Measurements from ENCODE around the gene MED25. TPM values are rescaled to one million over a fixed set of nuclear protein-coding genes. Genes with fewer than 3 reads are reported as not detected.

MED25 gene
- total RNA-seq (10 to 100 TPM; 30.3 to 89.9 (median 85.3) TPM), polyA plus RNA-seq (10 to 100 TPM; 34.3 to 67.4 TPM)
- long read RNA-seq, donor 1, partial matches to known transcripts, result 27 of 43 reads
- long read RNA-seq, donor 1, other reads (novel, unspliced or antisense), result 13 of 43 reads
- long read RNA-seq, donor 2, transcript MED25-201 (18 exons, 2,332 nt), result major isoform, 8 of 36 reads
- long read RNA-seq, donor 2, partial matches to known transcripts, result 24 of 36 reads
- long read RNA-seq, donor 2, other reads (novel, unspliced or antisense), result 0 of 36 reads
- long read RNA-seq, donor 3, transcript MED25-201 (18 exons, 2,332 nt), result major isoform, 26 of 134 reads
- long read RNA-seq, donor 3, partial matches to known transcripts, result 83 of 134 reads
- long read RNA-seq, donor 3, other reads (novel, unspliced or antisense), result 23 of 134 reads

GRCh38 chr19:49817964-49818648 lies at the start of gene MED25:
Gene MED25 (plus strand): TSS chr19:49818289. CDS start chr19:49818342, 53 bp downstream.
- H3K4me3 ChIP-seq, result peak within 1 kb of the TSS; percentile 80

GRCh38 chr19:49770529-49770928 lies 47.6 kb upstream of the MED25 start:
- no peak for DNase-seq
- peaks cover 12% of the 10 kb centered on the region for H3K4me1 ChIP-seq (ENCODE audit: insufficient read depth)
- no peak overlapping the region for H3K27ac ChIP-seq
- H3K27me3 ChIP-seq, result no peaks in the 10 kb centered on the region
- TF ChIP-seq POLR2A (IDR thresholded peaks at IDR 0.05) (no peak), CTCF (IDR thresholded peaks at IDR 0.05) (no peak), EP300 (IDR thresholded peaks at IDR 0.05) (no peak)
- no peaks in the 10 kb centered on the region for H3K9me3 ChIP-seq
- H3K36me3 ChIP-seq, result no peaks in the 10 kb centered on the region
- intact Hi-C loops (cut with DNase I), result no loop called here
- no peak overlapping the region for H3K4me3 ChIP-seq
- 84 to 86% (median 85%) methylated on average over 8 of the region's 8 CpGs for WGBS, 3 donors

More at GRCh38 chr19:49817964-49818648, at the start of gene MED25:
- Histone ChIP-seq H3K36me3 (no peaks in the 10 kb centered on the region), H3K9me3 (no peaks in the 10 kb centered on the region), H3K27me3 (no peaks in the 10 kb centered on the region), H3K4me1 (ENCODE audit: insufficient read depth) (peaks cover 11% of the 10 kb centered on the region), H3K27ac (peak within 1 kb of the TSS; percentile 96 to 97)
- WGBS, 3 donors, result 0% methylated on average over 36 to 57 of the region's 57 CpGs
- DNase-seq, result peak; percentile 88 to 94 (median 91)
- intact Hi-C loops (cut with DNase I), result loop anchor here in 1 of 4 donors (5.0 kb wide), 1 partner anchor 34 kb away; the partner anchor contains the start of gene PTOV1
- TF ChIP-seq POLR2A (IDR thresholded peaks at IDR 0.05) (peak; percentile 86), CTCF (IDR thresholded peaks at IDR 0.05) (peak in 2 of 3 donors; percentile 61 to 79), EP300 (IDR thresholded peaks at IDR 0.05) (no peak)

GRCh38 chr19:49771674-49772139 lies 46.4 kb upstream of the MED25 start:
- no peak for TF ChIP-seq POLR2A (IDR thresholded peaks at IDR 0.05)
- no peak for TF ChIP-seq CTCF (IDR thresholded peaks at IDR 0.05)
- TF ChIP-seq EP300 (IDR thresholded peaks at IDR 0.05), result no peak
- Histone ChIP-seq H3K4me3 (no peak overlapping the region), H3K27me3 (no peaks in the 10 kb centered on the region), H3K4me1 (ENCODE audit: insufficient read depth) (peaks cover 12% of the 10 kb centered on the region), H3K36me3 (no peaks in the 10 kb centered on the region), H3K9me3 (no peaks in the 10 kb centered on the region), H3K27ac (no peak overlapping the region)
- 85 to 92% (median 89%) methylated on average over 13 of the region's 13 CpGs for WGBS, 3 donors
- no peak for DNase-seq
- intact Hi-C loops (cut with DNase I), result no loop called here

GRCh38 chr19:49772850-49773432 lies 45.1 kb upstream of the MED25 start:
- no peak overlapping the region for H3K4me3 ChIP-seq
- TF ChIP-seq POLR2A (IDR thresholded peaks at IDR 0.05) (no peak), CTCF (IDR thresholded peaks at IDR 0.05) (no peak), EP300 (IDR thresholded peaks at IDR 0.05) (no peak)
- intact Hi-C loops (cut with DNase I), result no loop called here
- no peak for DNase-seq
- WGBS, 3 donors, result 71 to 78% (median 74%) methylated on average over 10 of the region's 10 CpGs
- H3K9me3 ChIP-seq, result no peaks in the 10 kb centered on the region
- H3K36me3 ChIP-seq, result no peaks in the 10 kb centered on the region
- peaks cover 11% of the 10 kb centered on the region for H3K4me1 ChIP-seq (ENCODE audit: insufficient read depth)
- no peaks in the 10 kb centered on the region for H3K27me3 ChIP-seq
- H3K27ac ChIP-seq, result no peak overlapping the region
